SU-DHL-6 (cell line): ENCODE results near the gene CASD1.

ENCODE experiments used
- CTCF ChIP-seq: fragments of 200-600 bp; sonication (generic); IDR thresholded peaks from one replicate; pipeline ENCODE4 v1.5.1; 2017; ENCODE audit warnings: antibody characterized with exemption, mild to moderate bottlenecking, low read length, moderate library complexity; ENCODE audit not compliant: insufficient read depth, poor library complexity, severe bottlenecking
- EZH2phosphoT487 ChIP-seq: fragments of 200-600 bp; sonication (generic), shearing (Covaris generic); conservative IDR thresholded peaks from 2 replicates; pipeline ENCODE4 v1.6.1; 2018; ENCODE audit warnings: mild to moderate bottlenecking, antibody characterized with exemption, low read length, moderate library complexity, mixed read lengths

- TF ChIP-seq CTCF (no peak), EZH2phosphoT487 (no peak)
Measured at GRCh38 chr7:94481279-94481678, 28.3 kb upstream of the CASD1 start.
